ENCODE results near the gene DLX1. TPM values are rescaled to one million over a fixed set of nuclear protein-coding genes. Genes with fewer than 3 reads are reported as not detected.

DLX1 gene
- total and polyA plus RNA-seq, 2 experiments from 2014 or later: 3.8 to 9.5 TPM

GRCh38 chr2:172048508-172049503 is 36.5 kb upstream of the DLX1 start:
- no peak for DNase-seq
- Histone ChIP-seq H3F3A (ENCODE audit: insufficient read depth) (no peaks in the 10 kb centered on the region), H3K4me1 (ENCODE audit: insufficient read depth) (peaks cover 6% of the 10 kb centered on the region; the same call in 1 of the 2 replicates), H3K9ac (no peak overlapping the region), H4K20me1 (ENCODE audit: insufficient read depth) (no peaks in the 10 kb centered on the region), H3K27me3 (replicated peaks; ENCODE audit: insufficient read depth) (no peaks in the 10 kb centered on the region), H3K36me3 (ENCODE audit: low read depth) (no peaks in the 10 kb centered on the region), H3K9me2 (ENCODE audit: insufficient read depth) (no peaks in the 10 kb centered on the region), H3K4me3 (no peak overlapping the region), H3K79me2 (ENCODE audit: insufficient read depth) (no peaks in the 10 kb centered on the region), H3K27ac (no peak overlapping the region), H2AFZ (no peak overlapping the region), H3K9me3 (ENCODE audit: low read depth) (no peaks in the 10 kb centered on the region), H3K4me2 (ENCODE audit: unreplicated experiment) (no peak overlapping the region)
- WGBS, 2 experiments (ENCODE audit: low coverage in 1 of 2, low lambda C conversion rate in 2 of 2, missing lambda C conversion rate in 2 of 2): 87 to 88% methylated on average over 6 of the region's 6 CpGs
- in situ Hi-C loops (cut with MboI): no loop called here
- no peak for TF ChIP-seq EZH2 (IDR thresholded peaks at IDR 0.05; ENCODE audit: insufficient read depth, poor library complexity, severe bottlenecking)
- TF ChIP-seq EZH2phosphoT487 (IDR thresholded peaks at IDR 0.05; ENCODE audit: insufficient read depth, low read depth): no peak

GRCh38 chr2:172049567-172050120 is 35.7 kb upstream of the DLX1 start:
- no peak for DNase-seq
- 96 to 98% methylated on average over 2 of the region's 2 CpGs for WGBS, 2 experiments (ENCODE audit: low coverage in 1 of 2, low lambda C conversion rate in 2 of 2, missing lambda C conversion rate in 2 of 2)
- Histone ChIP-seq H2AFZ (no peak overlapping the region), H3K9me3 (ENCODE audit: low read depth) (no peaks in the 10 kb centered on the region), H3K9ac (no peak overlapping the region), H3K36me3 (ENCODE audit: low read depth) (no peaks in the 10 kb centered on the region), H3K4me1 (ENCODE audit: insufficient read depth) (peaks cover 6% of the 10 kb centered on the region; the same call in 1 of the 2 replicates), H3K79me2 (ENCODE audit: insufficient read depth) (no peaks in the 10 kb centered on the region), H3K27me3 (replicated peaks; ENCODE audit: insufficient read depth) (no peaks in the 10 kb centered on the region), H3K4me3 (no peak overlapping the region), H3K4me2 (ENCODE audit: unreplicated experiment) (no peak overlapping the region), H3K9me2 (ENCODE audit: insufficient read depth) (no peaks in the 10 kb centered on the region), H3F3A (ENCODE audit: insufficient read depth) (no peaks in the 10 kb centered on the region), H4K20me1 (ENCODE audit: insufficient read depth) (no peaks in the 10 kb centered on the region), H3K27ac (no peak overlapping the region)
- TF ChIP-seq EZH2 (IDR thresholded peaks at IDR 0.05; ENCODE audit: insufficient read depth, poor library complexity, severe bottlenecking) (no peak), EZH2phosphoT487 (IDR thresholded peaks at IDR 0.05; ENCODE audit: insufficient read depth, low read depth) (no peak)
- in situ Hi-C loops (cut with MboI): no loop called here

- Histone ChIP-seq H3K4me1 (ENCODE audit: insufficient read depth) (peaks cover 6% of the 10 kb centered on the region; the same call in 1 of the 2 replicates), H4K20me1 (ENCODE audit: insufficient read depth) (no peaks in the 10 kb centered on the region), H2AFZ (no peak overlapping the region), H3K4me3 (no peak overlapping the region), H3K36me3 (ENCODE audit: low read depth) (no peaks in the 10 kb centered on the region), H3K27ac (no peak overlapping the region), H3F3A (ENCODE audit: insufficient read depth) (no peaks in the 10 kb centered on the region), H3K9me3 (ENCODE audit: low read depth) (no peaks in the 10 kb centered on the region), H3K27me3 (replicated peaks; ENCODE audit: insufficient read depth) (no peaks in the 10 kb centered on the region), H3K79me2 (ENCODE audit: insufficient read depth) (no peaks in the 10 kb centered on the region), H3K9ac (no peak overlapping the region), H3K9me2 (ENCODE audit: insufficient read depth) (no peaks in the 10 kb centered on the region), H3K4me2 (ENCODE audit: unreplicated experiment) (no peak overlapping the region)
- in situ Hi-C loops (cut with MboI): no loop called here
- 94 to 100% methylated on average over 1 of the region's 1 CpG for WGBS, 2 experiments (ENCODE audit: low coverage in 1 of 2, low lambda C conversion rate in 2 of 2, missing lambda C conversion rate in 2 of 2)
- no peak for TF ChIP-seq EZH2phosphoT487 (IDR thresholded peaks at IDR 0.05; ENCODE audit: insufficient read depth, low read depth)
- TF ChIP-seq EZH2 (IDR thresholded peaks at IDR 0.05; ENCODE audit: insufficient read depth, poor library complexity, severe bottlenecking): no peak
- no peak for DNase-seq
Measured at GRCh38 chr2:172050479-172051125, 34.7 kb upstream of the DLX1 start.

Data from GM23248 (cell line).